ENCODE data around the gene MRS2.
"Not testable (repeated sequence)": the region's sequence is repeated elsewhere in the genome, so short reads cannot be mapped to it uniquely, and the experiment has no call there.

- TF ChIP-seq EZH2, CTCF (IDR thresholded peaks at IDR 0.05): not testable (repeated sequence)
Observed at GRCh38 chr6:24414531-24414930, 11.8 kb downstream of the MRS2 start.
